Measurements from ENCODE around the gene SORBS2.

SORBS2 gene

DNA sequence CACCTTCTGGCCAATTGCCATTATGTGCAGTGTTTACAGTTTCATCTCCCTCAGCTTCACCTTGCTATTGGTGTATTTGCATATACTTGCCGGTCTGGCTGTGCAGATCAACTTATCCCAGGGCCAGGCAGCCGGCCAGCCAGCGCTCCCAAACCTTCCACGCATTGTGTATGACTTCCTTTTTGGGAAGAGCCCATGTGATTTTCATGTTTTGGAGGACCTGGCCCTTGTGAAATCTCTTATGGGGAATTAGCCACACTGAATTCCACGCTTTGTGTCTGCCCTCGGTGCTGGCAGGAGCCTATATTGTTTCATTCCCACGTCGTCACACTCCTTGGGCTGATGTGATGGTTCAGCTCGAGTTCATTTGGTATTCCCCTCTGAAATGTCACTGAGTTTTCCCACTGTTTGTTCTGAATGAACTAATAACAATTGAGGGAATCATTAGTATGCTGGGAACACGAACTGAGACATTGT, 270.7 kb downstream of the SORBS2 start:
- no peak for DNase-seq

DNA sequence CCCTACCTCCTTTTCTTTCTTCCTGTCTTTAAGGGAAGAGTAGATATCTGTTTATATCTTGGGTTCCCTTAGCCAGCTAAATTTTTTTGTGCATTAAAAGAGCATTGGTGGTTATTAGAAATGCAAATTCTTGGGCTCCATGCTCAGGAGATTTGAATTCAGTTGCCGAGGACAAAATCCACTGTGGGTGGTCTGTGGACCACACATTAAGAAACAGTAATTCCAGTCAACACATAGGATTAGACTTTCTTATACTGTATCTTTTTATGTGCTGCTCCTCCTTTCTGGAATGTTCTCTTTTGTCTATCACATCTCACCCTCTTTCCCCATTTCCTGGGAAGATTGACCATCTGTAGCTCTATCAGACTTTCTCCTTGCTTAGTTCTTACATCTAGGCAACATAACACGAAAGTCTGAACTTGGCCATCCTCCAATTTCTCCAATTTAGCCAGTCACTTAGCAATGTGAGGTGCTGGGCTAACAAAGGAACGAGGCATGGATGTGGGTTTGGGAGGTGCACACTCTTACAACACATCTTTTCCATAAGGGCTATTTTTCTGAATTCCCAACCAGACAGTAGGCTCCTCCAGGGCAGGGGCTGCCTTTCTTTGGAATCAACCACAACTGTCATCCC, 271.4 kb downstream of the SORBS2 start:
- no peak for DNase-seq

DNA sequence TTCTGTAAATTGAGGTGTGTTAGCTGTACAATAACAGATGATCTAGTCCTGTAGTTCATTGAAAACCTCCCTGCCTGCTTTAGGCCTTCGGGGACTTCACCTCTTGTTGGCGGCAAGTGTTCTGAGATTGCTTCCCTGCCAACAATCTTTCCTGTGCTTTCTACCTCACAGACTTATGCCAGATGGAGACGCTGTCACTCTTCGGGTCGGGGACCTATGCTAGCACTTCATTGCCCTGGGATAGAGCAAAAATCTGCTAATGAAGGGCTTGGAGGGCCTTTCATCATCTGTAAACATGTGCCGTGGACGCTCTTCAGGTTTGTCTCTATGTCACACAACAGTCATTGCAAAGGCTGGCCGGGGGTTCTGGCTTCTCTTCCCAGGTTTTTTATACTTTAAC, 272.0 kb downstream of the SORBS2 start:
- DNase-seq, result no peak

DNA sequence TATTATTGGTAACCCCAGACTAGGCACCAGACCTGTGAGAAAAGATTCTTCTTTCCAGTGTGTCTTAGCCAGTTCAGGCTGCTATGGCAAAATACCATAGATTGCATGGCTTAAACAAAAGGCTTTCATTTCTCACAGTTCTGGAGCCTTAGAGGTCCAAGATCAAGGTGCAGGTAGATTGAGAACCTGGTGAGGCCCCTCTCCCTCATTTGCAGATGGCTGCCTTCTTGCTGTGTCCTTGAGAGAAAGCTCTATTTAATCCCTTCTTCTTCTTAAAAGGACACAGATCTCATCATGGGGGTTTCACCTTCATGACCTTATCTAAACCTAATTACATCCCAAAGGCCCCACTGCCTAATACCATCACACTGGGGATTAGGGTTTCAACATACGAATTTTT, 273.2 kb downstream of the SORBS2 start:
- DNase-seq, result no peak

DNA sequence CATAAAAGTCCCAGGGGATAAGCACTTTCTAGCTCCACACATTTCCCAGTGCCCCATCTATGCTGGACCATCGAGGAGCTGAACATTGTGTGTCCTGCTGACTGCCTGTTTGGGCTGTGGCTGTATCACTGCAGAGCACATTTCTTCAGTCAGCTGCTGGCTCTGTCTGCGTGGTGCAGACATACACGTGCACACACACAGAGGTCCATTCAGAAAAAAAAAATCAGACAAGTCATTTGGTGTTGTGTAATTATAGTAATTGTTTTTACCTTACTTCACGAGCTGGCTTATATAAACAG, 275.6 kb downstream of the SORBS2 start:
- no peak for DNase-seq

DNA sequence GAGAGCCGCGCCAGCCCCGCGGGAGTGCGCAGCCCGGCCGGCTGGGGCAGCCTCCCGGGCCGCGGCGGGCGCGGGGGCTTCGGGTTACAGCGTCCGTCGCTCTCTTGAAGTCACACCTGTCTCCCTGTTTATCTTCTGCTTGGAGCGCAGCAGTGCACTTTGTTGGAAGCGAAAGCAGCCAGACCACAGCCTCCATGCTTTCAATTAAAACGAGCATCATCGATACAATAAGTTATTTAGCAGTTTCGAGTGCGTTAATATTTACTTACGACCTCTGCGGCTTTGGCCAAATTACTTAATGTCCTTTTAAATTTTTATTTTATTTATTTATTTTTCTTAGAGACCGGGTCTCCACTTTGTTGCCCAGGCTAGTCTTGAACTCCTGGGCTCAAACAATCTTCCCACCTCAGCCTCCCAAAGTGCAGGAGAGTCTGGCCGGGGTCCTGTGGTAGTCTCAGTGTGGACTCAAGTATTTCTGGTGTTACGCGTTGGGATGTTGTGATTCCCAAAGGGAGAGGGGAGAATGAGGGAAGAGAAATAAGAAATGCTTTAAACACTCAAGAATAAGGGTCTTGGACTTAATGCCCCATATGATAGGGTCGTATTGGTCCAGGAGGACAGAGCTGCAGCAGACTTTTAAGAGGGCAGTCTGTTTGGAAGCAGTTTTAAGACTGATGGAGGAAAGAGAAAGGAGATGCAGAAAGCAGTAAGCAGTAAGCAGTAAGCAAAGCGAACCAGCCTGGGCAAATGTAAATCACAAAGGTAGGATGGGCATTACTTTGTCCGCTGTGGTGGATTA, 276.2 kb downstream of the SORBS2 start:
- no peak for DNase-seq
